ENCODE results near the gene EML4. TPM values are rescaled to one million over a fixed set of nuclear protein-coding genes. Genes with fewer than 3 reads are reported as not detected.

Gene EML4
- total and polyA plus RNA-seq, 2 of the 13 experiments (the other 11 are each of a cell fraction or from before 2014, with no cell fraction given): 243 to 476 TPM

DNA sequence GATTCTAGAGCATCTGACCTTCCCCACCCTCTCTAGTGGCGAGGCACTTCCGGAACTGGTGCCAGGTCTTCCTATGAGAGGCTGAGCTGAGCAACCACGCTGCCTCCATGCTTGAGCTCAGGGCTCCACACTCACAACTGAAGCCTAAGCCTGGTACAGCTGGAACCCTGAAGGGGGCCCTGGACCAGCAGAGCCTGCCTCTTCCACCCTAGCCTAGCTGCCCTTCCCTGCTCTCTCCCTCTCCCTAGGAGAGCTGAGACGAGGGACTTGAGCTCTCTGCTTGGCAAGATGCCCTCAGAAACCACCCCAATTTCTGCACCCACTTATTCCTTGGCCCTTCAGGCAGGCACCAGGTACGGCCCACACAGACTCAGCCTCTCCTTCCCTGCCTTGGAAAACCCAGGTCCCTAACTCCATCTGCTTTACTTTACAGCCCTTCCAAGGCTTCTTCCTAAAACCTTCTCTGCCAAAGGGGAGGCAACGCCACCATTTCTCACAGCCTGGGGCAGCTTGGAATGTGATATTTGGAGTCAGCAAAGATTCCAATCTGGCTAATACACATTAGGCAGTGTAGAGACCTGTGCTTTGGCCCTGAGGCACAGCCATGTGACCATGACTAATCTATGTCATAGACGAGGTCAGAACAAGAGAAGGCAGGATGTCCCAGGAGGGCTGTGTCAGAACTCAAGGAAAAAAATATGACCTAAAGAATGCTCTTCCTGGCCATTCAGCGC lies 173.1 kb downstream of the EML4 start (continued):
- TF ChIP-seq ZNF318 (CRISPR knock-in tag; IDR thresholded peaks at IDR 0.05): no peak
- TF ChIP-seq TCF7L2 (IDR thresholded peaks at IDR 0.05; ENCODE audit: low read depth, low read length): no peak
- TF ChIP-seq RBM22 (optimal IDR thresholded peaks at IDR 0.05; ENCODE audit: low read length): peak; percentile 96
- TF ChIP-seq ZIK1 (CRISPR knock-in tag; IDR thresholded peaks at IDR 0.05; ENCODE audit: borderline replicate concordance, low read depth): no peak
- no peak for TF ChIP-seq ZNF879 (CRISPR knock-in tag; IDR thresholded peaks at IDR 0.05)
- TF ChIP-seq ZNF180 (CRISPR knock-in tag; IDR thresholded peaks at IDR 0.05; ENCODE audit: borderline replicate concordance, low read depth): no peak
- no peak for TF ChIP-seq ZSCAN22 (CRISPR knock-in tag; IDR thresholded peaks at IDR 0.05)
- TF ChIP-seq RXRB (CRISPR knock-in tag; IDR thresholded peaks at IDR 0.05; ENCODE audit: borderline replicate concordance): no peak
- no peak for TF ChIP-seq LCORL (IDR thresholded peaks at IDR 0.05)
- TF ChIP-seq LCORL (CRISPR knock-in tag; IDR thresholded peaks at IDR 0.05): no peak; the same call in 1 of the 2 replicates
- no peak for TF ChIP-seq ZNF264 (CRISPR knock-in tag; IDR thresholded peaks at IDR 0.05)
- 0 out of 2 replicates have a peak, but pooled peaks have one; percentile 0 for TF ChIP-seq ZBTB43 (CRISPR knock-in tag; conservative IDR thresholded peaks at IDR 0.05)
- 0 out of 2 replicates have a peak, but pooled peaks have one; percentile 18 for TF ChIP-seq ZNF160 (CRISPR knock-in tag; IDR thresholded peaks at IDR 0.05)
- no peak for TF ChIP-seq FLYWCH1 (CRISPR knock-in tag; IDR thresholded peaks at IDR 0.05)
- no peak for TF ChIP-seq ONECUT2 (CRISPR knock-in tag; IDR thresholded peaks at IDR 0.05)
- 0 out of 2 replicates have a peak, but pooled peaks have one; percentile 17 for TF ChIP-seq PITX1 (CRISPR knock-in tag; IDR thresholded peaks at IDR 0.05)
- no peak for TF ChIP-seq ZNF737 (CRISPR knock-in tag; IDR thresholded peaks at IDR 0.05; ENCODE audit: borderline replicate concordance)
- TF ChIP-seq MBNL3 (CRISPR knock-in tag; conservative IDR thresholded peaks at IDR 0.05): no peak
- no peak; the same call in 1 of the 2 replicates for TF ChIP-seq ZKSCAN8 (CRISPR knock-in tag; IDR thresholded peaks at IDR 0.05; ENCODE audit: borderline replicate concordance)
- TF ChIP-seq ZFP36 (IDR thresholded peaks at IDR 0.05; ENCODE audit: borderline replicate concordance, low read depth, low read length, partially characterized antibody): no peak
- peak; percentile 21 for TF ChIP-seq ZFX (CRISPR knock-in tag; IDR thresholded peaks at IDR 0.05; ENCODE audit: low read depth)
- peak; percentile 37; the same call in 1 of the 2 replicates for TF ChIP-seq YEATS2 (CRISPR knock-in tag; IDR thresholded peaks at IDR 0.05; ENCODE audit: borderline replicate concordance)

Measured in HepG2 (cell line).